GM21390 (cell line): ENCODE measurements around the gene MORC4.

ENCODE experiments used
- ATAC-seq: cut with Tn5 transposase; IDR thresholded peaks from one replicate; pipeline ENCODE4 v1.9.1; 2021; ENCODE audit not compliant: unreplicated experiment

Gene MORC4

GRCh38 chrX:106952988-106953387, 47.0 kb downstream of the MORC4 start:
- ATAC-seq, result no peak

DNA sequence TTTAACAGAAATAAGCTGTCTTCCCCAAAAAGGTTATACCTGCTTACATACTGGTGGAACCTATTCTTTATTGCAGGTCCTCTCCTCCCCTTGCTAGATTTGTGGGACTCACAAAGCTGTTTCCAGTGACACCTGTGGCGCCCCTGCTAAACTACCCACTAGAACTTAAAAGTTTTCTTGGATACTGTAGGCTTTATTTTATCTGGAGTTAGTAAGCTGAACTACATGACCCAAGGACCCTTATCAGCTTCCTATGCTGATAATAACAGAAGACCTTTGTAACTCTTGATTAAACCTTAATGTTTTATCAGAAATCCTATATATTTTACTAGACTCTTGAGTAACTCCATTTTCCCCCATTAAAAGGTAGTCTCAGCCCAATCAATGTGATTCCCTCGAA, 47.5 kb downstream of the MORC4 start:
- no peak for ATAC-seq

- no peak for ATAC-seq
Measured at GRCh38 chrX:106952089-106952488, 47.9 kb downstream of the MORC4 start.

DNA sequence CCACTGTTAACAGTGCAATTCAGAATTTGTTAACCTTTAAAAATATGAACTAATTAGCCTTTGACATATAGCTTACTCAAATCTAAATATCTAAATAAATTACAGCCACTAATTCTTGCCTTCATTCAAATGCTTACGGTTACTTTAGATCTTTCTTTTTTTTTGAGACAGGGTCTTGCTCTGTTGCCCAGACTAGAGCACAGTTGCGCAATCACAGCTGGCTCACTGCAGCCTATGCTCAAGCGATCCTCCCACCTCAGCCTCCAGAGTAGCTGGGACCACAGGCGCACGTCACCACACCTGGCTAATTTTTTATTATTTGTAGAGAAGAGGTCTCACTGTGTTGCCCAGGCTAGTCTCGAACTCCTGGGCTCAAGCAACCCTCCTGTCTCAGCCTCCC, 48.8 kb downstream of the MORC4 start:
- no peak for ATAC-seq

DNA sequence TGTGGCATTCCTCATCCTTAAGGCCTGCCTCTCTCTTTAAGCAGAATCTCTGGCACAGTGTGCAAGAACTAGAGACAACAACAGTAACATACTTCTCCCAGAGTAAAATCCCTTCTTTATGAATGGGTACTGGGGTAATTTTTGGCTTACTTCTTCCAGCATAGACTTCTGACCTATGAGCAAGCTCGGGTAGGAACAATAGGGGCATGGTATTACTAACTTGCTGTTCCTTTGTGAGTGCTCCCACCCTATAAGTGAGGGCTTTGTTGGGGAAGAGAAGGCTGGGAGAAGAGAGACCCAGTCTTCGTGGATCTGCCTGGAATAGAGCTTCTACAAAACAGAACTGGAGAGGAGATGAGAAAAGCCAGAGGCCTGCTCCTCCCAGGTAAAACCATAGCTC, 49.6 kb downstream of the MORC4 start:
- no peak for ATAC-seq

DNA sequence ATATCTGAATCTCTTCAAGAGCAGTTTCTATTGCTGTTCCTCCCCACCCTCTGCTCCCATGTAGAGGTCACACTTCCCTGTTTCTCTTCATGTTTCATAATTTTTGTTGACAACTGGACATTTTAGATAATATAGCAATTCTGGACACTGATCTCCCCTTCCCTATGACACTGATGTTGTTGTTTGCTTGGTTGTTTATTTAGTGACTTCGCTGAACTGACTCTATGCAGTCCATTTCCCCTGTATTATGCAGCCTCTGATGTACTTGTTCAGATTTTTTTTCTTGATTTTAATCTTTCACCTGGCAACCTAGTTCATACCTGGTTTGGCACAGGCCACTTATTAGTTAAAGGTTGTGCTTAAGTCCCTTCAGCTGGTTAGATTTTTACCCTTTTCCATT, 50.6 kb downstream of the MORC4 start:
- no peak for ATAC-seq

- no peak for ATAC-seq
Measured at GRCh38 chrX:106948641-106949040, 51.4 kb downstream of the MORC4 start.

DNA sequence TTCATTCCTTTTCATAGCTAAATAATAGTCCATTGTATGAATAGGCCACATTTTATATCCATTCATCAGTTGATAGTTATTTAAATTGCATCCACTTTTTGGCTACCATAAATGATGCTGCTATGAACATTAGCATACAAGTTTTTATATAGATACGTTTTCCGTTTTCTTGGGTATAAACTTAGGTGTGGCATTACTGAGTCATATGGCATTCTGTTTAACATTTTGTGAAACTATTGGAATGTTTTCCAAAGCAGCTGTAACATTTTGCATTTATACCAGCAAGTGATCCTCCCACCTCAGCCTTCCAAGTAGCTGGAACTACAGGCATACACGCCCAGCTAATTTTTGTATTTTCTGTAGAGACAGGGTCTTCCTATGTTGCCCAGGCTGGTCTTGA, 53.5 kb downstream of the MORC4 start:
- no peak for ATAC-seq

- no peak for ATAC-seq
Measured at GRCh38 chrX:106940068-106940467, 59.9 kb downstream of the MORC4 start.

GRCh38 chrX:106939566-106939965, 60.4 kb downstream of the MORC4 start:
- no peak for ATAC-seq

DNA sequence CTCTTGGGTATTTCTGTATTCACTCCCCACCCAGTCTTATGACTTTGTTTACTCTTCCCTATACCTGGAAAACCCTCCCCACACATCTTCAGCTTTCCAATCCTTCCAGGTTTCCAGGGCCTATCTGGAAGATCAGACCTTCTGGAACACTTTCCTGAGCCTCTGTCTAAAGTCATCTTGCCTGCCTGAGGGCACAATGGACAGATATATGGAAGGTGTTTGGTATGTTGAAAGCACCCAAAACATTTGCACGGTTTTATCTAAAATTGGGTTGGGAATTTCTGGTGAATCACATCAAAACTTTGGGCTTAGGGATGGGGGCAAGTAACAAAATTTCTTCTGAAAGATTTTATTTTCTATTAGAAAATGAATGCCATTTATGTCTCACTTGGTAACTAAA, 63.8 kb downstream of the MORC4 start:
- no peak for ATAC-seq

- ATAC-seq, result no peak
Measured at GRCh38 chrX:106935175-106935574, 64.8 kb downstream of the MORC4 start.

- ATAC-seq, result no peak
Measured at GRCh38 chrX:106933538-106933961, 66.5 kb downstream of the MORC4 start.

- ATAC-seq, result no peak
Measured at GRCh38 chrX:106932960-106933537, 67.0 kb downstream of the MORC4 start.

- ATAC-seq, result no peak
Measured at GRCh38 chrX:106932492-106932923, 67.5 kb downstream of the MORC4 start.

- no peak for ATAC-seq
Measured at GRCh38 chrX:106931831-106932491, 68.1 kb downstream of the MORC4 start.

DNA sequence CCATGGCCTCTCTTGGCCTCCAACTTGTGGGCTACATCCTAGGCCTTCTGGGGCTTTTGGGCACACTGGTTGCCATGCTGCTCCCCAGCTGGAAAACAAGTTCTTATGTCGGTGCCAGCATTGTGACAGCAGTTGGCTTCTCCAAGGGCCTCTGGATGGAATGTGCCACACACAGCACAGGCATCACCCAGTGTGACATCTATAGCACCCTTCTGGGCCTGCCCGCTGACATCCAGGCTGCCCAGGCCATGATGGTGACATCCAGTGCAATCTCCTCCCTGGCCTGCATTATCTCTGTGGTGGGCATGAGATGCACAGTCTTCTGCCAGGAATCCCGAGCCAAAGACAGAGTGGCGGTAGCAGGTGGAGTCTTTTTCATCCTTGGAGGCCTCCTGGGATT, 71.8 kb downstream of the MORC4 start:
- no peak for ATAC-seq

DNA sequence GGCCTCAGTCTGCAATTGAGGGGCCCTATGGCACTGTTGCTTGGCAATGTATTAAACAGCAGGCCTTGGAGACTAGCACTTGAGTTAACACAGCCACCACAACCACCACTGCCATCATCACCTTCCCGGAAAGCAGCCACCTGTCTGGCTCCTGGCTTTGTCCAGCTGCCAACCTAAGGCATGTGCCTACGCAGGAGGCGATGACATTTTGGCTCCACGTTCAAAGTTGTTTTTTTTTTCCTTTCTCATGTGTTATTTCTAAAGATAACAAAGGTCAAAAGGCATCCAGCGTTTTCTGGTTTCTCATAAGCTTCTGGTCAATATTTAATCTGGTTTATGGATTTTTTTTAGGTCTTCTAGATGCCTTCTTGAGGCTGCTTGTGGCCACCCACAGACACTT, 72.3 kb downstream of the MORC4 start:
- ATAC-seq, result no peak

GRCh38 chrX:106927023-106927422, 73.0 kb downstream of the MORC4 start:
- ATAC-seq, result no peak

DNA sequence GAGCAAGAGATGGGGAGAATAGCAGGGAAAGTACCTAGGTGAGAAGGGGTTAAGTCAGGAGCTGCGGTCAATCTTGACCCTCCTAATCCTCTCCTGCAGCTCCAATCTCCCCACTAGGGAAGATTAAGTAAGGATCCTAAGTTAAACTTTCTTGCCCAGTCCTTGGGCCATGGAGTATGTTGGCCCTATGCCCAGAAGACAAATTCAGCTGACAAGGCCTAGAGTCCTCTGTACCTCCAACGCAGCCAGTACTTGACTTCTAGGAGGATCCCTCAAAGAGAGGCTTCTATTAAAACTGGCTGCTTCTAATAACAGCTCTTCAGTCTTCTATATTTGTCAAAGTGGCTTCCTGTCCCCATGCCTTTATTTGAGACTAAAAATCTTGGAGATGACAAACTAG, 78.4 kb downstream of the MORC4 start:
- ATAC-seq, result no peak

DNA sequence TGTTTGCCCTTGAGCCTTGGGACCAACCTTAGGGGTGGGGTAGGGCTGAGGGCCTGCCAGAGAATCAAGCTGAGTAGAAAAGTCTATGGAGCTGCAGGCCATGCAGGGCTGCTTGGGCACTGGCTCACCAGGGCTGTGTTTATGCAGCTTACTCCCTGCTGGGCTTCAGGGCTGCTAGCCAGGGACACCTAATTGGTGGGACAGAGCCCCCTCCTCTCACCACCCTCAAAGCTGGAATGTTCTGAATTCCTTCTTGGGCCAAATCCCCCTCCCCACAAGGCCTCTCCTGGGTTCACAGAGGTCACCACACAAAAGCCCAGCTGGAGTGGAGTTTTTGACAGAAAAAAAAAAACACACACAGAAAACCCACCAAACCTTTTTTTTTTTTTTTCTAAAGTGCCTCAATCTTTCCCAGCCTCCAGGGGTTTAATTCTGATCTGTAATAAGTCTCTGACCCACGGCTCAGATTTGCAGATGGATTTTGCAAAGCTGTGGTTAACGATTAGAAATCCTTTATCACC, 80.0 kb downstream of the MORC4 start, which contains the start of gene CLDN2:
TSS of gene CLDN2 (plus strand) at position 471 of the 521 bp plus-strand sequence. CDS start 7,827 bp downstream, outside the sequence.
- no peak for ATAC-seq

- no peak for ATAC-seq
Measured at GRCh38 chrX:106917830-106918500, 82.0 kb downstream of the MORC4 start.
